Immature natural killer cell (primary cell): ENCODE results near the gene GRK6. TPM values are rescaled to one million over a fixed set of nuclear protein-coding genes. Genes with fewer than 3 reads are reported as not detected.

Source experiments
- DNase-seq, 3 donors: peaks; one replicate each; pipeline ENCODE4 v3.0.0; 2022; ENCODE audit warnings: mixed read lengths in 1 of 3
- H3K27ac Mint-ChIP-seq, 6 donors: one replicate each; pipeline ENCODE4 v1.8.0; 2020; ENCODE audit warnings: mixed read lengths in 6 of 6, mild to moderate bottlenecking in 5 of 6, inconsistent platforms in 4 of 6, moderate library complexity in 3 of 6
- H3K27me3 Mint-ChIP-seq, 3 donors: one replicate each; pipeline ENCODE4 v1.8.0; 2020 to 2021; ENCODE audit warnings: low read depth in 3 of 3, mild to moderate bottlenecking in 3 of 3, mixed read lengths in 3 of 3, moderate library complexity in 3 of 3, inconsistent platforms in 1 of 3
- H3K36me3 Mint-ChIP-seq, 3 donors: one replicate each; pipeline ENCODE4 v1.8.0; 2020; ENCODE audit warnings: mixed read lengths in 3 of 3, inconsistent platforms in 2 of 3, mild to moderate bottlenecking in 2 of 3
- H3K4me1 Mint-ChIP-seq, 2 donors: one replicate each; pipeline ENCODE4 v1.8.0; 2020; ENCODE audit warnings: inconsistent platforms in 2 of 2, mild to moderate bottlenecking in 2 of 2, mixed read lengths in 2 of 2, moderate library complexity in 1 of 2
- H3K4me3 Mint-ChIP-seq, 5 donors: one replicate each; pipeline ENCODE4 v1.8.0; 2020; ENCODE audit warnings: mild to moderate bottlenecking in 5 of 5, mixed read lengths in 5 of 5, inconsistent platforms in 3 of 5, moderate library complexity in 3 of 5
- H3K9me3 Mint-ChIP-seq, 6 donors: one replicate each; pipeline ENCODE4 v1.8.0; 2020; ENCODE audit warnings: mild to moderate bottlenecking in 6 of 6, mixed read lengths in 6 of 6, inconsistent platforms in 4 of 6, moderate library complexity in 3 of 6
- polyA plus RNA-seq, 3 donors: library from polyadenylated mRNA; unstranded; fragments of 300-500 nt; fragmentation: Illumina TruSeq; gene quantifications; one replicate each; pipeline ENCODE4 v1.2.3, GENCODE V29; 2021

GRK6 gene
- polyA plus RNA-seq, 3 donors from 2014 or later, result 102 to 129 (median 103) TPM

GRCh38 chr5:177470759-177471536 is 44.5 kb downstream of the GRK6 start:
- no peaks in the 10 kb centered on the region for H3K9me3 Mint-ChIP-seq
- H3K4me1 Mint-ChIP-seq, result peaks cover 18 to 36% of the 10 kb centered on the region in 2 donors
- H3K27me3 Mint-ChIP-seq, result peaks cover 2 to 6% (median 5%) of the 10 kb centered on the region in 3 donors
- no peak for DNase-seq
- peak overlapping the region in 3 of 5 donors; percentile 49 to 53 (median 50) for H3K4me3 Mint-ChIP-seq
- H3K36me3 Mint-ChIP-seq, result no peaks in the 10 kb centered on the region
- H3K27ac Mint-ChIP-seq, result peak overlapping the region in 4 of 6 donors; percentile 28 to 84 (median 46)

- Mint-ChIP-seq H3K4me3 (peak overlapping the region; percentile 12 to 57 (median 49)), H3K9me3 (no peaks in the 10 kb centered on the region), H3K27ac (peak overlapping the region in 4 of 6 donors; percentile 45 to 84 (median 47)), H3K36me3 (no peaks in the 10 kb centered on the region), H3K27me3 (peaks cover 2 to 6% (median 5%) of the 10 kb centered on the region in 3 donors), H3K4me1 (peaks cover 18 to 38% of the 10 kb centered on the region in 2 donors)
- DNase-seq, result peak in 1 of 3 donors; percentile 56
Observed at GRCh38 chr5:177471610-177472356, 45.3 kb downstream of the GRK6 start.

- peaks cover 18 to 38% of the 10 kb centered on the region in 2 donors for H3K4me1 Mint-ChIP-seq
- peak; percentile 47 to 65 (median 49) for DNase-seq
- H3K36me3 Mint-ChIP-seq, result no peaks in the 10 kb centered on the region
- no peaks in the 10 kb centered on the region for H3K9me3 Mint-ChIP-seq
- peak overlapping the region; percentile 63 to 75 (median 70) for H3K4me3 Mint-ChIP-seq
- H3K27ac Mint-ChIP-seq, result peak overlapping the region in 1 of 6 donors; percentile 53
- peaks cover 2 to 6% (median 5%) of the 10 kb centered on the region in 3 donors for H3K27me3 Mint-ChIP-seq
Observed at GRCh38 chr5:177472460-177473442, 46.3 kb downstream of the GRK6 start.

- Mint-ChIP-seq H3K36me3 (no peaks in the 10 kb centered on the region), H3K4me1 (peaks cover 15 to 37% of the 10 kb centered on the region in 2 donors), H3K27me3 (peaks cover 2 to 6% (median 5%) of the 10 kb centered on the region in 3 donors), H3K9me3 (no peaks in the 10 kb centered on the region), H3K27ac (peak within 1 kb of the TSS in 3 of 6 donors; percentile 62 to 71 (median 62)), H3K4me3 (peak within 1 kb of the TSS; percentile 68 to 81 (median 76))
- DNase-seq, result no peak
Observed at GRCh38 chr5:177473443-177474001, 47.0 kb downstream of the GRK6 start, which contains the start of gene DBN1. DBN1 (minus strand) TSS chr5:177473634; CDS start chr5:177473521, 113 bp downstream.

DNA sequence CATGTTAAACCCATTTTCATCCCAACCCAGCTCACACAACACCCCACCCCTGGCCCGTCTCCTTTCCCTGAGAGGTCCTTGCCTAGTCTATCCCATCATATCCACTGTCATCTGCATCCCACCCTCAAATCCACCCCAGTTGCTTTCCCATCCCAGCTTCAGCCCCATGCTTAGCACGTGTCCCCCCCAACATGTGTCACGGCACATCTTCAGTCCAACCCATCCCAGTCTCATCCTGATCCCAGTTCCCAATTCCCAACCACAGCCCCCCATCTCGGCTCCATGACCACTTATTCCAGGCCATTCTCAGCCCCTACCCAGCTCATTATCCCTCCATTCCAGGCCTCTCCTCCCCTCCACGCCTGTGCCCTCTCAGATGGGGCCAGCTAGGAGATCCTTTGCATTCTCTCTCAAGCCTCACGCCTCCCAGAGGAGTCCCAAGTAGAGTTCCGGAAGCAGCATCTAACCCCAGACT is 47.6 kb downstream of the GRK6 start:
- no peak for DNase-seq
- no peaks in the 10 kb centered on the region for H3K9me3 Mint-ChIP-seq
- no peaks in the 10 kb centered on the region for H3K36me3 Mint-ChIP-seq
- peak overlapping the region in 3 of 6 donors; percentile 62 to 71 (median 62) for H3K27ac Mint-ChIP-seq
- H3K27me3 Mint-ChIP-seq, result peaks cover 5 to 6% (median 6%) of the 10 kb centered on the region in 3 donors
- peaks cover 19 to 38% of the 10 kb centered on the region in 2 donors for H3K4me1 Mint-ChIP-seq
- peak overlapping the region; percentile 63 to 81 (median 76) for H3K4me3 Mint-ChIP-seq

DNA sequence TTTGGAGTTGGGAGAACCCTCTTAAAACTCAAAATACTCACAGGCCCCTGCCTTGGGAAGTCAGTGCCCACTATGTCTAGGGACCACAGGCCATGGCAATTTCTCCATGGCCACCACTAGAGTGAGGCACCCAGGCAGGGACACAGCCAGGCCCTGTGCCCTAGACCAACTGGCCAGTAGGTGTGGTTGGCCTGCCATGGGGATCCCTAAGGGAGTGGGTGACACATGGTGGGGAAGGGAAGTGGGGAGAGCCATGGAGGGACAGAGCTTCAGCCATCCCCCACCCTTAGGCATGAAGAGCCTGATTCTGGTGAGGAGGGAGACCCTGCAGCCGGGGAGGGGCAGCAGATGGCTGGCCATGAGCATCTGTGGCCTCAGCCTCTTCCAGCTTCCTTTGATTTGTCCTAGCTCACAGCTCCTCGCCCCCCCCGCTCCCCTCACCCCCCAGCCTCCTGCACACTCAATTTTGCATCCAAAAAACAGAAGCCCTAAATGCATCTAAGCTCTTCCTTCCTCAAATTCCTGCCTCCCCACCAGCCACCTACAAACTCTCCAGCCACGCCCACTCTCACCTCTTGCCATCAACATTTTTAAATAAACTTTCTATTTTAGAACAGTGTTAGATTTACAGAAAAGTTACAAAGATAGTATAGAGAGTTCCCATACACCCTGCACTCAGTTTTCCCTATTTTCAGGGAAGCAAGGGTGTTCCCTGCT is 48.5 kb downstream of the GRK6 start:
- no peaks in the 10 kb centered on the region for H3K36me3 Mint-ChIP-seq
- peak overlapping the region; percentile 11 to 81 (median 76) for H3K4me3 Mint-ChIP-seq
- peaks cover 5 to 8% (median 6%) of the 10 kb centered on the region in 3 donors for H3K27me3 Mint-ChIP-seq
- H3K9me3 Mint-ChIP-seq, result no peaks in the 10 kb centered on the region
- peak overlapping the region in 1 of 6 donors; percentile 1 for H3K27ac Mint-ChIP-seq
- DNase-seq, result no peak
- peaks cover 29 to 45% of the 10 kb centered on the region in 2 donors for H3K4me1 Mint-ChIP-seq

DNA sequence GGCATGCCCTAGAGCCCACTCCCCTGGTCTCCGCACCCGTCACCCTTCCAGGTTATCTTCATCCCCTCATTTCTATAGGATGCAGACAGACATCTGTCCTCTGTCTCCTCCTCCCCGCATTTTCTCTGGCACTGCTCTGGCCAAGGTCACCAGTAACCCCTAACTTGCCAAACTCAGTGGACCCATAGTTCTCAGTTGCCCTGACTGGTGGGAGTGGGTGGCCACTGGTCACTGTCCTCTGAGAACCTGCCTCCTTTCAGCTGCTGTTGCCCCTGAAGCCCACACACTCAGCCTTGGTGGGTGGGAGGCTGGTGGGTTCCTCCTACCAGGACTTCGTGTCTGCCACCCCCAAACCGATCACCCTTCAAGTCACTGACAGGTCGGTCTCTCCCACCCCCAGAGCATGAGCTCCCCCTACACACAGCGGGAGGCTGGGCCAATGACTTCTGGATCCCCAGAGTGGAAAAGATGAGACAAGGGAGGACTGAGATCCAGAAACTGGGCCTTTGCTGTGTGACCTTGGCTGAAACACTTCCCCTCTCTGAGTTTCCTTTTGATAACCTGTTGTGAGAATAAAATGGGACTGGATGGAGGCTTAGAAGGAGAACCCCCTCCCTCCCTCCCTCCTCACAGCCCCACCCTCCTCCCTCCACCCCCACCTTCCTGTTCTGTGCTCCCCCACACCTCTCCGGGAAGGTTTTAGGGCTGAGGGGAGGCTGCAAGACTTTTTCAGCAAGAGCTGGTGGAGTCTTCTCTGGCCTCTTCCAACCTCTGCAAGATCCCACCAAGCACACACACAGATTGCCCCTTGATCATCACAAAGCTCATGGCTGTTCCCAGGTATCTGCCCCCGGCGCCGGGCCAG is 49.3 kb downstream of the GRK6 start:
- H3K27ac Mint-ChIP-seq, result peak overlapping the region in 1 of 6 donors; percentile 82
- H3K27me3 Mint-ChIP-seq, result peaks cover 5 to 8% (median 5%) of the 10 kb centered on the region in 3 donors
- H3K4me1 Mint-ChIP-seq, result peaks cover 31 to 45% of the 10 kb centered on the region in 2 donors
- no peaks in the 10 kb centered on the region for H3K36me3 Mint-ChIP-seq
- no peak for DNase-seq
- H3K9me3 Mint-ChIP-seq, result no peaks in the 10 kb centered on the region
- peak overlapping the region in 2 of 5 donors; percentile 11 to 22 for H3K4me3 Mint-ChIP-seq

DNA sequence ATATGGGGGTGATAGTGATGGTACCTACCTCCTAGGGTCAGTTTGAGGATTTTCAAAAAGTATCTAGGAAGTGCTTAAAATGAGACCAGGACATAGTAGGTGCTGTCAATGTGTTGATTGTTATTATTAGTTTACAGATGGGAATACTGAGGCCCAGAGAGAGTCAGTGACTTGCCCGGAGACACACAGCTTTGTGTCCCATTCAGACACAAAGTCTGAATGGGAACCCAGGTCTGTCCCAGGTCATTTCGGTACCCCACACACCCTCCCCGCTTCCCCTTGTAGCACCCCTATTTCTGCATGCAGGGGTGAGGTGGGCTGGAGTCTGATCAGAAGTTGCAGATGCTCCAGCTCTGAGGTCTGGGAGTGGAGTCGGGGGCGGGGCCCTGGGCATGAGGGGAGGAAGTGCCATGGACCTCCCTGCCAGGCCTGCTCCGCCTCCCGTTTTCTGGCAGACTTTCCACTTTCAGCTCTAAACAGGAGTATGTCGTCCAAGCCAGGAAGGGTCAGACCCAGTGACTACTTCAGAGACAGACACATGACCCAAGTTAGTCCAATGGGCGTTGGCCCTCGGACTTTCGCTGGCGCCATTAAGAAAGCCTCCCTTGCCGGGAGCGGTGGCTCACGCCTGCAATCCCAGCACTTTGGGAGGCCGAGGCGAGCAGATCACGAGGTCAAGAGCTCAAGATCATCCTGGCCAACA is 50.2 kb downstream of the GRK6 start:
- Mint-ChIP-seq H3K4me1 (peaks cover 27 to 37% of the 10 kb centered on the region in 2 donors), H3K36me3 (no peaks in the 10 kb centered on the region)

DNA sequence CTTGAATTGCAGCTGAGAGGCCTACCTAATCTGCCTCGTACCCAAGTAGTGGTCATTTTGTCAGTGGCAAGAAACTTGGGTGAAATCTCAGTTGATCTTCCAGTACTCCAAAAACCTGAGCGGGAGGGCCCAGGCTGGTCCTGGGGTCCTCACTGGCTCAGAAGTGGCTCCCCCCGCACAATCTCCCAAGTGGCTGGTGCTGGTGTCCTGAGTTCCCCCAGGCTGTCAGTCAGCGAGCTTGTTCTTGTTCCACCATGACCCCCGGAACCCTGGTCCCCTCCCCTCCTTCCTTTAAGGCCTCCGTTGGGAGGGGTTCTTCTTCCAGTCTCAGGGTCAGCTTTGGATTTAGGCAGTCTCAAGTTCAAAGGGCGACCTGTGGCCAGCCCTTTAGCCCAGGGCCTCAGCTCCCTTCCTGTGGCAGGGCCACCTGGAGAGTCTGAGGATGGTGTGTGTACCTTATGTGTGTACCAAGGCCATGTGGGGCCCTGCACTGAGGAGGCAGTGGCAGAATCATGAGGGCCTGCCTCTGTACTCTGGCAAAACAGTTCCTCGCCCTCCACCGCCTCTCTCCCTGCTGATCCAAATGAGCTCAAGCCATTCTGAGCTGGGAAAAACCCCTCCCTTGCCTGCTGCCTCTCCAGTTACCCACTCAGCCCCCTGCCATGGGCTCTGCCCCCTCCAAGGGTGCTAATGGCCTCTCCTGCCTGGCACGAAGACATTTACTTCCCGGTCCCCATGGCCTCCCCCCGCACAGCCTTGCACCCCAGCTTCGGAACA is 51.4 kb downstream of the GRK6 start:
- Mint-ChIP-seq H3K4me3 (no peak overlapping the region), H3K27ac (peak overlapping the region in 4 of 6 donors; percentile 19 to 85 (median 42)), H3K36me3 (no peaks in the 10 kb centered on the region), H3K9me3 (no peaks in the 10 kb centered on the region), H3K4me1 (peaks cover 25 to 30% of the 10 kb centered on the region in 2 donors), H3K27me3 (peaks cover 2 to 8% (median 5%) of the 10 kb centered on the region in 3 donors)
- DNase-seq, result no peak

More for the DNA sequence above, 50.2 kb downstream of the GRK6 start:
- H3K27ac Mint-ChIP-seq, result peak overlapping the region in 1 of 6 donors; percentile 82
- H3K9me3 Mint-ChIP-seq, result no peaks in the 10 kb centered on the region
- H3K27me3 Mint-ChIP-seq, result peaks cover 2 to 8% (median 5%) of the 10 kb centered on the region in 3 donors
- peak overlapping the region in 1 of 5 donors; percentile 22 for H3K4me3 Mint-ChIP-seq
- no peak for DNase-seq
